ENCODE results near the gene KAZN. TPM values are rescaled to one million over a fixed set of nuclear protein-coding genes. Genes with fewer than 3 reads are reported as not detected.

Gene KAZN
- total and polyA plus RNA-seq, 3 donors from 2014 or later: 12.1 to 14.6 (median 13.8) TPM

DNA sequence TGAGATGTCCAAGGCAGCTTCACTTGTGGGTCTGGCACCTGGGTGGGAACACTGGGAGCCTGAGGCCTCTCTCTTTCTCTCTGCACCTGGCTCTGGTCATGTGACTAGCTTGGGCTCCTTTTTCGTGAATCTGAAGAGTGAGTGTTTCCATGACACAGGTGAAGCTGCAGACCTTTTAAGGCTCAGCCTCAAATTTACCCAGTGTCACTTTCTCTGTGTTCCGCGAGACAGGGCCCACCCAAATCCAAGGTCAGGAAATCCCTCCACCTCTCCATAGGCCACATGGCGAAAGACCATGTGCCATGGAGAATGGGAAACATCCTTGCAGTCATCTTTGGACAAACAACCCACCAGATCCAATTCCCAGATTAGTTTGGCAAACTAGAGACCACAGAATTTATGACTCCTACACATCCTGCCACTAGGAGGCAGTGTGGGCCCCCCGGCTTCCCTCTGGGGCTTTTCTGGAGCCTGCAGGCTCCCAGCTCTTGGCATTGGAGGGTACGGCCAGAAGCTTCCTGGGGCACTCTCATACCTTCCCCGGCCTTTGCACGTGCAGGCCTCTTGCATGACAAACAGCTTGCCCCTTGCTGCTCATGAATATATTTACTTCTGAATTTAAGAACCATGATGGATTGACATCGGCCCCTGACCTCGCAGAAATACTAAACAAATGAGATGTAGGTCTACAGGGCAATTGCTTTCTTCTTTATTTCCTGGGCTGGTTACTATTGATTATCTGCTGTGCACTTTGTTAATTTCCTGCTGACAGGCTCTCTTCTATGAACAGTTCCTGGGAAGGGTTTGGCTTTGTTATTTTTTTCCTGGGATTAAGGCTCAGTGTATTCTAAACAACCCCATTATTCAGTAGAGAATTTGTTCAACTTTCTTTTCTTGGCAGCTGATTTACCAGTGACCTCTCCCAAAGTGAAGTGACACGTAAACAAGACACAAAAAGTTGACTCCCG is 180.7 kb downstream of the KAZN start:
- Histone ChIP-seq H3K9me3 (no peaks in the 10 kb centered on the region), H3K4me3 (no peak overlapping the region), H3K27me3 (no peaks in the 10 kb centered on the region), H3K27ac (no peak overlapping the region), H3K4me1 (no peaks in the 10 kb centered on the region), H3K36me3 (ENCODE audit: low read depth, missing control alignments) (no peaks in the 10 kb centered on the region)
- WGBS, 2 donors: 79 to 86% methylated on average over 12 of the region's 12 CpGs
- DNase-seq: peak; percentile 48
- intact Hi-C loops (cut with DNase I; ENCODE audit: low total_unique reads): no loop called here
- TF ChIP-seq, protein P1, sequence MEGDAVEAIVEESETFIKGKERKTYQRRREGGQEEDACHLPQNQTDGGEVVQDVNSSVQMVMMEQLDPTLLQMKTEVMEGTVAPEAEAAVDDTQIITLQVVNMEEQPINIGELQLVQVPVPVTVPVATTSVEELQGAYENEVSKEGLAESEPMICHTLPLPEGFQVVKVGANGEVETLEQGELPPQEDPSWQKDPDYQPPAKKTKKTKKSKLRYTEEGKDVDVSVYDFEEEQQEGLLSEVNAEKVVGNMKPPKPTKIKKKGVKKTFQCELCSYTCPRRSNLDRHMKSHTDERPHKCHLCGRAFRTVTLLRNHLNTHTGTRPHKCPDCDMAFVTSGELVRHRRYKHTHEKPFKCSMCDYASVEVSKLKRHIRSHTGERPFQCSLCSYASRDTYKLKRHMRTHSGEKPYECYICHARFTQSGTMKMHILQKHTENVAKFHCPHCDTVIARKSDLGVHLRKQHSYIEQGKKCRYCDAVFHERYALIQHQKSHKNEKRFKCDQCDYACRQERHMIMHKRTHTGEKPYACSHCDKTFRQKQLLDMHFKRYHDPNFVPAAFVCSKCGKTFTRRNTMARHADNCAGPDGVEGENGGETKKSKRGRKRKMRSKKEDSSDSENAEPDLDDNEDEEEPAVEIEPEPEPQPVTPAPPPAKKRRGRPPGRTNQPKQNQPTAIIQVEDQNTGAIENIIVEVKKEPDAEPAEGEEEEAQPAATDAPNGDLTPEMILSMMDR (IDR thresholded peaks at IDR 0.05): peak in 2 of 3 experiments; percentile 37 to 66
- TF ChIP-seq POLR2A (IDR thresholded peaks at IDR 0.05): no peak

DNA sequence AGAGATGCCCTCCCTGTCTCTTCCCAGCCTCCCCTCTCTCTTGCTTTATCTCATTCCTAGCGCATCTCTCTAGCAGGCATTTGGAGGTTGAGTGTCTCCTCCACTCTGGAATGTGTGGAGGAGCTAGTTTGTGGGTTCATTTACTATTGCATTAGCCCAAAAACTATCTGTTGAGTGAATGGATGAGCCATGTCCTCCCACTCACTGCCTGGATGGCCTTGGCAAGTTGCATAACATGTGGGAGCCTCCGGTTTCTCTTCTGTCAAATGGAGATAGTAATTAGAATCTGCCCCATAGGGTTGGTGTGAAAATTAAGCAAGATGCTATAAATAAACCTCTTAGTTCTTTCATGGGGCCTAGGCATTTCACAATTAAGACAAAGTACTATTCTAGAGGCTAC is 181.8 kb downstream of the KAZN start:
- intact Hi-C loops (cut with DNase I; ENCODE audit: low total_unique reads): no loop called here
- WGBS, 2 donors: 55 to 71% methylated on average over 2 of the region's 2 CpGs

DNA sequence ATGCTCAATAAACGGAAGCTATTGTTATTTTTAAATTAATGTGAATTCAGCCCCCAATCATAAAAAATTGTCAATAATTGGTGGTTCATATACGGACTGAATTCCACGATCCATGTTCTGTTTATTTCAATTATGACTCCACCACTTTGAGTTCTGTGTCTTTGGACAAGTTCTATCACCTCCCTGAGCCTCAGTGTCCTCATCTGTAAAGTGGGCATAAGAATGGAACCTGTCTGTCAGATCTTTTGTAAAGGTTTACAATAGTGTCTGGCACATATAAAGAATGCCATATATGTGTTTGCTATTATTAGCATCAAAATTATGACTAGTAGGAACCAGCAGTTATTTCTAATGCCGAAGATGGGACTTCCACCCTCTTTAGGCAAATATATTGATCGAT is 183.3 kb downstream of the KAZN start:
- no peak for TF ChIP-seq POLR2A (IDR thresholded peaks at IDR 0.05)
- TF ChIP-seq, protein P1 (IDR thresholded peaks at IDR 0.05): no peak
- Histone ChIP-seq H3K4me1 (peaks cover 12% of the 10 kb centered on the region), H3K4me3 (no peak overlapping the region), H3K27me3 (no peaks in the 10 kb centered on the region), H3K9me3 (no peaks in the 10 kb centered on the region), H3K27ac (no peak overlapping the region), H3K36me3 (ENCODE audit: low read depth, missing control alignments) (no peaks in the 10 kb centered on the region)
- no peak for DNase-seq
- intact Hi-C loops (cut with DNase I; ENCODE audit: low total_unique reads): no loop called here
- 93 to 95% methylated on average over 5 of the region's 5 CpGs for WGBS, 2 donors

More for the DNA sequence above, 181.8 kb downstream of the KAZN start:
- Histone ChIP-seq H3K4me3 (no peak overlapping the region), H3K36me3 (ENCODE audit: low read depth, missing control alignments) (no peaks in the 10 kb centered on the region), H3K9me3 (no peaks in the 10 kb centered on the region), H3K27me3 (no peaks in the 10 kb centered on the region), H3K4me1 (no peaks in the 10 kb centered on the region), H3K27ac (no peak overlapping the region)
- DNase-seq: no peak
- TF ChIP-seq POLR2A (IDR thresholded peaks at IDR 0.05): no peak
- TF ChIP-seq, protein P1 (IDR thresholded peaks at IDR 0.05): no peak

DNA sequence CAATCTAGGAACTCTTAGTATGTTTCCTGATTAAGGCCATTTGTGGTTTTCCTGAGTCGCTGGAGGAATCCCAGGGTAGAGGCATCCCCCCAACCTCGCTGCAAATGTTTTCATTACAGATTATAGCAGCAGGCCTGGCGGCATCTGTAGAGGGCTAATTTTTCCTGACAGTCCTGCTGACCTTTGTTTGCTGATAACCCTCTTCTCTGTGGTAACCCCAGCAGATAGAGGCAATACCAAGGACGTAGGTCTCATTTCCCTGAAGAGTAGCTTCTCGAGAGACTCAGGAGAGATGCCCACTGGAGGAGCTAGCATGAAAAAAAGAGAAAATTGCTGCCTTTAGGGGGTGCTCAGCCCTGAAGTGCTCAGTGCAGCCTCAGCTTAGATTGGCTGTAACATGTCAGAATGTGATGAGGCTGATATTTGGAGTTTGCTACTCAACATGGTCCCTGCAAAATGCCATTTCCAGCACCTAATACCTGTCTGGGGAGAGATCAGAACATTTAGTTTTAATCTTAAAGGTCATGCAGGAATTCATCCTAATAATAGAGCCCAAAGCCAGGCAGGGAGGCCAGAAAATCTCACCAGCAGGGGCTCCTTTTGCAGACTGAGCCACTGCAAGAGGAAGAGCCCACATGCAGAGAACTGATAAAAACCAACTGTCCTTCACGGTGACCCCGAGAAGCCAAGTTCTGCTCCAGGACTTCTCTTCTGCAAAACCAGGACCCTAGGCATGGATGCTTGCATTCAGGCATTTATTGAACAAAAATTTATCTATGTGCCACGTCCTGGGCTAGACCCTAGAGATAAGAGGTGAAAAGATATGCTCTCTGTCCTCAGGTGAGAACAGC is 184.5 kb downstream of the KAZN start:
- Histone ChIP-seq H3K4me1 (peaks cover 12% of the 10 kb centered on the region), H3K9me3 (no peaks in the 10 kb centered on the region), H3K4me3 (no peak overlapping the region), H3K27me3 (no peaks in the 10 kb centered on the region), H3K27ac (no peak overlapping the region), H3K36me3 (ENCODE audit: low read depth, missing control alignments) (no peaks in the 10 kb centered on the region)
- TF ChIP-seq, protein P1 (IDR thresholded peaks at IDR 0.05): peak in 1 of 3 experiments; percentile 7
- TF ChIP-seq POLR2A (IDR thresholded peaks at IDR 0.05): no peak
- intact Hi-C loops (cut with DNase I; ENCODE audit: low total_unique reads): no loop called here
- WGBS, 2 donors: 52 to 71% methylated on average over 8 of the region's 8 CpGs
- no peak for DNase-seq

All from testis (tissue), 3 donors.